K562 (cell line): ENCODE results near the gene LBR. TPM values are rescaled to one million over a fixed set of nuclear protein-coding genes. Genes with fewer than 3 reads are reported as not detected.
"Not testable (repeated sequence)": the region's sequence is repeated elsewhere in the genome, so short reads cannot be mapped to it uniquely, and the experiment has no call there.

Experiments
- ATAC-seq: fragments of 200-7000 bp; cut with Tn5 transposase; 3 replicates; pipeline ENCODE4 v1.9.1; 2020; ENCODE audit warnings: moderate library complexity
- BruUV-seq: library from RNA; stranded (reverse); fragments of 400-500 nt; replicated peaks from 2 replicates; lab custom pipeline; 2021; lab: Mats Ljungman, UMichigan
- CTCF ChIA-PET: fragments of 300-600 bp; formaldehyde crosslinking; extraction: SDS; loops from one replicate; lab custom pipeline; 2021; ENCODE audit warnings: low intra/inter-chr PET ratio; lab: Yijun Ruan, JAX
- POLR2A ChIA-PET: fragments of 300-600, 350-650 bp; sonication (Branson Sonifier 250); formaldehyde crosslinking; extraction: SDS; loops from one replicate; lab custom pipeline; 2021; ENCODE audit warnings: antibody characterized with exemption, inconsistent platforms; lab: Yijun Ruan, JAX
- DNase-seq, 4 experiments: peaks; one replicate each; pipeline versions ENCODE4 v3.0.0 to v3.0.0-alpha.2; 2011 to 2018; ENCODE audit warnings: low spot score in 3 of 4, mixed read lengths in 3 of 4; ENCODE audit errors: extremely low read depth in 1 of 4
- FAIRE-seq: peaks from 2 replicates; lab custom pipeline; 2011; peaks lifted over from hg19 to GRCh38; lab: Jason Lieb, UNC
- H2AFZ ChIP-seq: 2 replicates; pipeline ENCODE4 v1.6.0; 2011; ENCODE audit warnings: low read depth, low read length, control low read depth, inconsistent platforms
- H3K27ac ChIP-seq: fragments of 200-600 bp; 3 replicates; pipeline ENCODE4 v1.8.0; 2011; ENCODE audit warnings: low read depth, mild to moderate bottlenecking, control low read depth, inconsistent platforms, low read length, moderate library complexity, mixed read lengths; ENCODE audit errors: extremely low read depth
- H3K27me3 ChIP-seq, 2 experiments: fragments of 300-600 bp in 1 of 2; 2 replicates in 1 of 2; 3 replicates in 1 of 2; pipeline versions ENCODE4 v1.6.0 to v1.8.0; 2011; ENCODE audit warnings: inconsistent platforms in 2 of 2, low read length in 2 of 2, mild to moderate bottlenecking in 1 of 2, mixed read lengths in 1 of 2, moderate library complexity in 1 of 2; ENCODE audit not compliant: control insufficient read depth in 2 of 2, insufficient read depth in 2 of 2
- H3K36me3 ChIP-seq: fragments of 300-600 bp; 3 replicates; pipeline ENCODE4 v1.8.0; 2011; ENCODE audit warnings: mild to moderate bottlenecking, low read length, inconsistent platforms; ENCODE audit not compliant: control insufficient read depth, insufficient read depth
- H3K4me1 ChIP-seq, 2 experiments: fragments of 200-600 bp in 1 of 2; replicated peaks in 1 of 2; 2 replicates in 1 of 2; 3 replicates in 1 of 2; pipeline versions ENCODE4 v1.5.1 to v1.8.0; 2011; ENCODE audit warnings: inconsistent platforms in 2 of 2, low read length in 2 of 2, mild to moderate bottlenecking in 1 of 2, mixed read lengths in 1 of 2, moderate library complexity in 1 of 2; ENCODE audit not compliant: control insufficient read depth in 2 of 2, insufficient read depth in 2 of 2
- H3K4me2 ChIP-seq: 2 replicates; pipeline ENCODE4 v1.6.1; 2011; ENCODE audit warnings: low read length, control low read depth, inconsistent platforms, mixed read lengths; ENCODE audit not compliant: insufficient read depth
- H3K4me3 ChIP-seq: fragments of 200-600 bp; sonication (generic), shearing (Covaris generic); 2 replicates; pipeline ENCODE4 v1.5.1; 2016; ENCODE audit warnings: control low read depth, inconsistent platforms
- H3K79me2 ChIP-seq: fragments of 200-600 bp; 3 replicates; pipeline ENCODE4 v1.8.0; 2011; ENCODE audit warnings: low read length, inconsistent platforms; ENCODE audit not compliant: control insufficient read depth, insufficient read depth
- H3K9ac ChIP-seq, 2 experiments: 2 replicates each; pipeline versions ENCODE4 v1.6.0 to v1.6.1; 2011; ENCODE audit warnings: low read depth in 2 of 2, low read length in 2 of 2, control low read depth in 1 of 2, inconsistent platforms in 1 of 2, mild to moderate bottlenecking in 1 of 2, mixed read lengths in 1 of 2; ENCODE audit not compliant: insufficient read depth in 1 of 2
- H3K9me1 ChIP-seq: one replicate; pipeline ENCODE4 v1.6.0; 2011; ENCODE audit warnings: inconsistent platforms, mild to moderate bottlenecking, low read length, moderate library complexity; ENCODE audit not compliant: control insufficient read depth, insufficient read depth
- H3K9me3 ChIP-seq: replicated peaks from 2 replicates; pipeline ENCODE4 v1.5.1; 2011; ENCODE audit warnings: low read depth, low read length, inconsistent platforms; ENCODE audit not compliant: control insufficient read depth, insufficient read depth
- H4K20me1 ChIP-seq: replicated peaks from 2 replicates; pipeline ENCODE4 v1.6.1; 2011; ENCODE audit warnings: low read length, inconsistent platforms, mixed read lengths; ENCODE audit not compliant: control insufficient read depth, insufficient read depth
- ARHGAP35 ChIP-seq: fragments of 450-650 bp; IDR thresholded peaks from 2 replicates; pipeline ENCODE4 v1.6.1; 2018; ENCODE audit not compliant: partially characterized antibody
- ATF3 ChIP-seq, 2 experiments: fragments of 450-650 bp in 1 of 2; sonication (generic) in 1 of 2; formaldehyde crosslinking in 1 of 2; IDR thresholded peaks in 1 of 2; conservative IDR thresholded peaks in 1 of 2; 2 replicates each; pipeline versions ENCODE4 v1.6.1 to v1.8.1; 2016 to 2023; ENCODE audit warnings: mild to moderate bottlenecking in 2 of 2, moderate library complexity in 2 of 2, inconsistent platforms in 1 of 2, missing genetic modification reagents in 1 of 2
- ATF7 ChIP-seq: fragments of 450-650 bp; IDR thresholded peaks from 2 replicates; pipeline ENCODE4 v1.7.1; 2014; ENCODE audit warnings: mild to moderate bottlenecking, moderate library complexity
- CC2D1A ChIP-seq: fragments of 450-650 bp; IDR thresholded peaks from 2 replicates; pipeline ENCODE4 v1.6.1; 2017; ENCODE audit warnings: mild to moderate bottlenecking
- DIDO1 ChIP-seq: fragments of 450-650 bp; IDR thresholded peaks from 2 replicates; pipeline ENCODE4 v1.6.1; 2016; ENCODE audit warnings: low read depth, missing biosample characterization, missing genetic modification characterization
- whole genome bisulfite sequencing: fragments of 100-300 bp; shearing (Covaris generic); methylation state at CpG from one replicate; pipeline ENCODE4 v1.1.6; 2016; ENCODE audit warnings: low coverage, mixed read lengths; ENCODE audit not compliant: insufficient coverage; ENCODE audit errors: missing lambda C conversion rate; 5-methylcytosine and 5-hydroxymethylcytosine counted together
- in situ Hi-C: fragments of 300-500 bp; cut with MboI; formaldehyde crosslinking; loops from 4 replicates; pipeline ENCODE4 v1.15.0; 2018; ENCODE audit warnings: inconsistent platforms, mixed read lengths
- intact Hi-C: fragments of 100-400 bp; cut with micrococcal nuclease; formaldehyde crosslinking; loops from 2 replicates; pipeline ENCODE4 v1.14.2; 2022
- polyA plus RNA-seq, 8 experiments: library from polyadenylated mRNA; depleted of rRNA in 4 of 8; stranded (reverse) in 5 of 8; unstranded in 3 of 8; fragments of >200 nt; fragmentation: Nextera tagmentation in 2 of 8; fragmentation: Illumina TruSeq in 1 of 8; extraction: Ambion mirVana in 2 of 8; extraction: Trizol in 1 of 8; gene quantifications; 2 replicates each; pipeline versions ENCODE4 v1.2.1 to v1.2.3, GENCODE V29; 2011 to 2014; ENCODE audit warnings: inconsistent platforms in 1 of 8, missing spikeins in 1 of 8
- total RNA-seq, 7 experiments: library from RNA; depleted of rRNA in 6 of 7; stranded (reverse); fragments of >200 nt in 6 of 7; fragmentation: Illumina TruSeq in 2 of 7; extraction: Trizol in 2 of 7; gene quantifications; 2 replicates each; pipeline versions ENCODE4 v1.2.1 to v1.2.3, GENCODE V29; 2011 to 2021; ENCODE audit warnings: low replicate concordance in 1 of 7

LBR gene
- total and polyA plus RNA-seq, 9 of the 15 experiments (the other 6 are each of a cell fraction or from before 2014, with no cell fraction given), result 102 to 229 (median 197) TPM

GRCh38 chr1:225388372-225388771 lies 39.5 kb downstream of the LBR start:
- Histone ChIP-seq H4K20me1 (no peaks in the 10 kb centered on the region), H3K27ac (no peak overlapping the region), H3K9me1 (no peaks in the 10 kb centered on the region), H3K27me3 (peaks cover 0 to 3% of the 10 kb centered on the region in 2 experiments; a peak in 2 of 5 replicates), H3K9me3 (no peaks in the 10 kb centered on the region), H3K4me3 (no peak overlapping the region), H3K79me2 (no peaks in the 10 kb centered on the region), H2AFZ (no peak overlapping the region), H3K36me3 (no peaks in the 10 kb centered on the region), H3K9ac (no peak overlapping the region), H3K4me2 (no peak overlapping the region), H3K4me1 (no peaks in the 10 kb centered on the region)
- TF ChIP-seq CC2D1A (no peak), ATF7 (peak; percentile 20; the same call in 1 of the 2 replicates), ARHGAP35 (no peak), DIDO1 (tag) (no peak), ATF3 (IDR thresholded peaks at IDR 0.05) (peak; percentile 37), ATF3 (CRISPR knock-in tag; conservative IDR thresholded peaks at IDR 0.05) (no peak)
- FAIRE-seq, result peak; percentile 35
- ChIA-PET CTCF (no interaction called here), POLR2A (interaction anchor here (0.5 to 3.1 kb wide), 3 partner anchors 9 to 585 kb away, joined by 3 to 10 read pairs (median 5); no protein-coding TSS in a partner anchor)
- in situ Hi-C loops, result no loop called here
- ATAC-seq, result no peak
- WGBS, result 7% methylated on average over 4 of the region's 4 CpGs
- DNase-seq, result no peak
- BruUV-seq, result no TSS peak
- intact Hi-C loops, result no loop called here

- H3K9me3 ChIP-seq, H3K4me3 ChIP-seq, H3K79me2 ChIP-seq, H3K9ac ChIP-seq, DNase-seq, H2AFZ ChIP-seq, H3K4me2 ChIP-seq, H3K27ac ChIP-seq, H3K27me3 ChIP-seq, ATAC-seq, H3K9me1 ChIP-seq, H4K20me1 ChIP-seq, POLR2A ChIA-PET, FAIRE-seq, CTCF ChIA-PET, in situ Hi-C loops, BruUV-seq, H3K36me3 ChIP-seq, H3K4me1 ChIP-seq, intact Hi-C loops: not testable (repeated sequence)
- WGBS, result 7% methylated on average over 3 of the region's 3 CpGs
Measured at GRCh38 chr1:225386860-225387259, 41.0 kb downstream of the LBR start.
